Testis (tissue), 3 donors: ENCODE results near the gene AVPR2. TPM values are rescaled to one million over a fixed set of nuclear protein-coding genes. Genes with fewer than 3 reads are reported as not detected.

Experiments used
- DNase-seq: peaks from one replicate; pipeline ENCODE4 v3.0.0-alpha.2; 2019
- H3K27ac ChIP-seq, 2 donors: fragments of 200-600 bp; sonication (generic); one replicate each; pipeline ENCODE4 v1.5.1; 2019
- H3K27me3 ChIP-seq: fragments of 200-600 bp; sonication (generic); one replicate; pipeline ENCODE4 v1.5.1; 2019
- H3K36me3 ChIP-seq: fragments of 200-600 bp; sonication (generic); one replicate; pipeline ENCODE4 v1.5.1; 2017; ENCODE audit warnings: low read depth; ENCODE audit errors: missing control alignments
- H3K4me1 ChIP-seq: fragments of 200-600 bp; sonication (generic); one replicate; pipeline ENCODE4 v1.5.1; 2019
- H3K4me3 ChIP-seq, 2 donors: fragments of 200-600 bp; sonication (generic); one replicate each; pipeline ENCODE4 v1.5.1; 2017 to 2019
- H3K9me3 ChIP-seq: fragments of 200-600 bp; sonication (generic); one replicate; pipeline ENCODE4 v1.5.1; 2017
- CTCF ChIP-seq, 3 experiments: fragments of 450-650 bp in 2 of 3; fragments of 200-600 bp in 1 of 3; sonication (generic) in 1 of 3; IDR thresholded peaks; one replicate each; pipeline ENCODE4 v1.5.1; 2016 to 2019; ENCODE audit warnings: antibody characterized with exemption in 3 of 3, mild to moderate bottlenecking in 2 of 3, moderate library complexity in 1 of 3
- POLR2A ChIP-seq: fragments of 450-650 bp; IDR thresholded peaks from one replicate; pipeline ENCODE4 v1.6.1; 2017; ENCODE audit warnings: antibody characterized with exemption, mild to moderate bottlenecking, moderate library complexity
- WGBS, 2 donors: methylation state at CpG; one replicate each; pipeline ENCODE4 v1.1.5; 2018; 5-methylcytosine and 5-hydroxymethylcytosine counted together
- intact Hi-C: fragments of 100-400 bp; cut with DNase I; formaldehyde crosslinking; loops from one replicate; pipeline ENCODE4 v1.15.1; 2023; ENCODE audit warnings: low total_unique reads
- polyA plus RNA-seq: library from polyadenylated mRNA; stranded (reverse); fragments of 350-450 nt; fragmentation: Illumina TruSeq; extraction: RNeasy Lipid Tissue Mini Kit (QIAGEN cat#74804); gene quantifications from one replicate; pipeline ENCODE4 v1.2.3, GENCODE V29; 2014; ENCODE audit warnings: low read depth, low replicate concordance; ENCODE audit not compliant: insufficient read depth
- total RNA-seq, 2 donors: library from RNA; depleted of rRNA; stranded (reverse); fragments of >200 nt; gene quantifications; one replicate each; pipeline ENCODE4 v1.2.3, GENCODE V29; 2016

AVPR2 gene
- total and polyA plus RNA-seq, 3 donors from 2014 or later, result 0.74 to 1.3 (median 1.1) TPM

GRCh38 chrX:153870791-153871360, 33.6 kb upstream of the AVPR2 start:
- no peak for DNase-seq
- Histone ChIP-seq H3K27me3 (no peaks in the 10 kb centered on the region), H3K4me3 (no peak overlapping the region), H3K9me3 (no peaks in the 10 kb centered on the region), H3K36me3 (no peaks in the 10 kb centered on the region), H3K27ac (no peak overlapping the region), H3K4me1 (no peaks in the 10 kb centered on the region)
- intact Hi-C loops, result no loop called here
- WGBS, 2 donors, result 72% methylated on average over 16 of the region's 21 CpGs; no CpG with 5 or more reads in 1 of the 2 donors
- TF ChIP-seq CTCF (IDR thresholded peaks at IDR 0.05), result no peak
- no peak for TF ChIP-seq POLR2A

- no peak for TF ChIP-seq CTCF (IDR thresholded peaks at IDR 0.05)
- no peak for TF ChIP-seq POLR2A
- Histone ChIP-seq H3K27ac (no peak overlapping the region), H3K27me3 (no peaks in the 10 kb centered on the region), H3K4me1 (no peaks in the 10 kb centered on the region), H3K36me3 (no peaks in the 10 kb centered on the region), H3K9me3 (no peaks in the 10 kb centered on the region), H3K4me3 (no peak overlapping the region)
- DNase-seq, result no peak
- intact Hi-C loops, result no loop called here
- 43 to 50% methylated on average over 5 of the region's 6 CpGs for WGBS, 2 donors
These were observed 33.0 kb upstream of the AVPR2 start for GRCh38 chrX:153871451-153871850.

DNA sequence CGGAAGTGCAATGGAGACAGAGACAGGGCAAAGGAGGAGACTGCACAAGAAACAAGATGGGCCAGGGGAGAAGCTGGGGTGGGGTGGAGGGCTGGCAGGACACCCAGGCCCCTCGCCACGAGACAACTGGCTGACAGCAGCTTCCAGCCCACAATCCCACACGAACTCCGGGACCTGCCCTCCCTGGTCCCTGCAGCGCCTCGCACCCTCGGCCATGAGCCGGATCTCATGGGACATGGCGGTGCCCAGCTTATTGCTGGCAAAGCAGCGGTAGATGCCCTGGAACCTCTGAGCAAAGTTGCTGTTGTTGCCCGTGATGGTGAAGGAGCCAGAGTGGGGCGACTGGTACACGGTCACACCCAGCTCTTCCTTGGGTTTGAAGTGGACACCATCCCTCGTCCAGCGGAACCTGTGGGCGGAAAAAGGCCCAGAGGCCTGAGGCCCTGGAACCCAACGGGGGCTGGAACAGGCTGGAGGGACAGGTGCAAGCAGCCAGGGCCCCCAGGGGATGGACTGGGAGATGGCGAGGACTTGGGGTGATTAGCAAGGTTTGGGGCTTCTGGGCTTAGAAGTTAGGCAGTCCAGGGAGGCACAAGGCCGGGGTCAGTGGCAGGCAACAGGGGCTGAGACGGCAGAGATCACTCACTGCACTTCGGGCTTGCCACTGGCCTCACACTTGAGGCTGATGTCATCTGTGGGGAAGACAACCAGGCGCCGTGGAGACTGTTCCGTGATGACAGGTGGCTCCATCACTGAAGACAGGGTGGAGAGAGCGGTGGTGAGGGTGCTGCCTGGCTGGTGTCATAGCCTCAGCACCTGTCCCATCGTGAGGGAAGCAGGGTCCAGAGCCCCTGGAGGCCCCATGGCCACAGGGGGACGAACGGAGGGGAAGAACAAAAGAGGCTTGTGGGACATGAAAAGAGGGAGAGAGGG, 32.3 kb upstream of the AVPR2 start:
- H3K36me3 ChIP-seq, result no peaks in the 10 kb centered on the region
- no peak for DNase-seq
- WGBS, 2 donors, result 80 to 82% methylated on average over 3 to 24 of the region's 29 CpGs
- no peak overlapping the region for H3K4me3 ChIP-seq
- H3K27ac ChIP-seq, result no peak overlapping the region
- TF ChIP-seq CTCF (IDR thresholded peaks at IDR 0.05) (no peak), POLR2A (no peak)
- H3K4me1 ChIP-seq, result no peaks in the 10 kb centered on the region
- intact Hi-C loops, result no loop called here
- no peaks in the 10 kb centered on the region for H3K27me3 ChIP-seq
- no peaks in the 10 kb centered on the region for H3K9me3 ChIP-seq

- intact Hi-C loops, result no loop called here
- no peaks in the 10 kb centered on the region for H3K27me3 ChIP-seq
- no peaks in the 10 kb centered on the region for H3K9me3 ChIP-seq
- WGBS, 2 donors, result 63 to 67% methylated on average over 2 to 5 of the region's 7 CpGs
- DNase-seq, result no peak
- no peaks in the 10 kb centered on the region for H3K4me1 ChIP-seq
- H3K27ac ChIP-seq, result no peak overlapping the region
- no peaks in the 10 kb centered on the region for H3K36me3 ChIP-seq
- TF ChIP-seq POLR2A (no peak), CTCF (IDR thresholded peaks at IDR 0.05) (no peak)
- H3K4me3 ChIP-seq, result no peak overlapping the region
These were observed 31.0 kb upstream of the AVPR2 start for GRCh38 chrX:153873282-153874084.
